ENCODE data around the gene ETFB. TPM values are rescaled to one million over a fixed set of nuclear protein-coding genes. Genes with fewer than 3 reads are reported as not detected.

ETFB gene
- total RNA-seq, 1 donor = 76.4 TPM

DNA sequence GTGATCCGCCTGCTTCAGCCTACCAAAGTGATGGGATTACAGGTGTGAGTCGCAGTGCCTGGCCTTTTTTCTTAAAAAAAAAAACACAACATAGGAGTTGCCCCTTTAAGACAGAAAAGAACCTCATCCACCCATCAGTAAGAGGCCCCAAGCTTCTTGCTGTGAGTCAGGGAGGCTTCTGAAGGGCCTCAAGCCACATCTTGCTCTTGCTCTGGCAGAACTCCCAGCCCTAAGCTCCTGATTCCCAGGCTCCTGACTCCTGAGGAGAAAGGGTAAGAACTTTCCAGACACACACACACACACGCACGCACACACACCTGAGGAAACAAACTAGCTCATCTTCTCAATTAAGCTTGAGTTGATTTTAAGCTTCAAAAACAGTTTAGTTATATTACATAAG lies 6.9 kb downstream of the ETFB start:
- DNase-seq (ENCODE audit: low read depth) = peak; percentile 93
- no peak overlapping the region for H3K4me3 ChIP-seq (ENCODE audit: low read depth, low read length)
- TF ChIP-seq, protein P1, sequence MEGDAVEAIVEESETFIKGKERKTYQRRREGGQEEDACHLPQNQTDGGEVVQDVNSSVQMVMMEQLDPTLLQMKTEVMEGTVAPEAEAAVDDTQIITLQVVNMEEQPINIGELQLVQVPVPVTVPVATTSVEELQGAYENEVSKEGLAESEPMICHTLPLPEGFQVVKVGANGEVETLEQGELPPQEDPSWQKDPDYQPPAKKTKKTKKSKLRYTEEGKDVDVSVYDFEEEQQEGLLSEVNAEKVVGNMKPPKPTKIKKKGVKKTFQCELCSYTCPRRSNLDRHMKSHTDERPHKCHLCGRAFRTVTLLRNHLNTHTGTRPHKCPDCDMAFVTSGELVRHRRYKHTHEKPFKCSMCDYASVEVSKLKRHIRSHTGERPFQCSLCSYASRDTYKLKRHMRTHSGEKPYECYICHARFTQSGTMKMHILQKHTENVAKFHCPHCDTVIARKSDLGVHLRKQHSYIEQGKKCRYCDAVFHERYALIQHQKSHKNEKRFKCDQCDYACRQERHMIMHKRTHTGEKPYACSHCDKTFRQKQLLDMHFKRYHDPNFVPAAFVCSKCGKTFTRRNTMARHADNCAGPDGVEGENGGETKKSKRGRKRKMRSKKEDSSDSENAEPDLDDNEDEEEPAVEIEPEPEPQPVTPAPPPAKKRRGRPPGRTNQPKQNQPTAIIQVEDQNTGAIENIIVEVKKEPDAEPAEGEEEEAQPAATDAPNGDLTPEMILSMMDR (IDR thresholded peaks at IDR 0.05; ENCODE audit: insufficient read depth, low read depth, low read length) = no peak

DNA sequence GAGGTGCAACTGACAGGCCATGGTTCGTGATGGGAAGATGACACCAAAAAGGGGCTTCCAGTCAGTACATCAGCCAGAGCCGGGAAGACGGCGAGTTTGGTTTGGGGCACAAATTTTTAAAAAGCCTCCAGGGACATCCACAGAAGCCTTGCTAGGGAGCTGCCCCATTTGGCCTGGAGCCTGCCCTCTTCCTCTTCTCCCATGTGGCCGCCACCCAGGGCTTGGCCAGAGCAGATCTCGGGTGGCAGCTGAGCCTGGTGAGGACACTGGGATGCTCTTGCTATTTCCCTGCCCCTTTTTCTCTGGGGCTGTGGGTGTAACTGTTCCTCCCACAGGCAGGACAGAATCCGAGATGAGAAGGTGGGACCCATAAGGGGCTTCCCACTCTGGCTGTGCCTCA lies 8.2 kb downstream of the ETFB start:
- TF ChIP-seq, protein P1 (IDR thresholded peaks at IDR 0.05; ENCODE audit: insufficient read depth, low read depth, low read length) = no peak
- DNase-seq (ENCODE audit: low read depth) = no peak

GRCh38 chr19:51356159-51356801 lies 9.9 kb downstream of the ETFB start:
- no peak overlapping the region for H3K4me3 ChIP-seq (ENCODE audit: low read depth, low read length)
- TF ChIP-seq, protein P1 (IDR thresholded peaks at IDR 0.05; ENCODE audit: insufficient read depth, low read depth, low read length) = no peak
- no peak for DNase-seq (ENCODE audit: low read depth)

More for the DNA sequence above, 8.2 kb downstream of the ETFB start:
- no peak overlapping the region for H3K4me3 ChIP-seq (ENCODE audit: low read depth, low read length)

DNA sequence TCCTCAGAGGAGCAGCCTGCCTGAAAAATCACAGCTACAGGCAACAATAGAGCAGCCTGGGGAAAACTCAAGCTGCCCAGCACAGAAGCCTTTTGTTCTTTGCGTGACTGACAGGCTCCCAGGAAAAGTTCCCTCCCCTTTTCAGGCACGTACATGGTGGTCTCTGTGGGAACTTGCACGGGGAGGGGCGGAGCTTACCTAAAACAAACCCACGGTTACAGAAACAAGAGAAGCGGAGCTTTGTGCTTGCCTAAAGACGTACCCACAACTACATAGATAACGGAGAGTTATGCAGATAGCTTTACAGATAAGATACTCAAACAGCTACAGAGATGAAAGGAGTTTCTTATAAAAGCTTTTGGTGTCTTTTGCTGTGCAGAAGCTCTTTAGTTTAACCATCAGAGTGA lies 11.4 kb downstream of the ETFB start:
- TF ChIP-seq, protein P1 (IDR thresholded peaks at IDR 0.05; ENCODE audit: insufficient read depth, low read depth, low read length) = no peak
- no peak overlapping the region for H3K4me3 ChIP-seq (ENCODE audit: low read depth, low read length)
- peak; percentile 37 for DNase-seq (ENCODE audit: low read depth)

DNA sequence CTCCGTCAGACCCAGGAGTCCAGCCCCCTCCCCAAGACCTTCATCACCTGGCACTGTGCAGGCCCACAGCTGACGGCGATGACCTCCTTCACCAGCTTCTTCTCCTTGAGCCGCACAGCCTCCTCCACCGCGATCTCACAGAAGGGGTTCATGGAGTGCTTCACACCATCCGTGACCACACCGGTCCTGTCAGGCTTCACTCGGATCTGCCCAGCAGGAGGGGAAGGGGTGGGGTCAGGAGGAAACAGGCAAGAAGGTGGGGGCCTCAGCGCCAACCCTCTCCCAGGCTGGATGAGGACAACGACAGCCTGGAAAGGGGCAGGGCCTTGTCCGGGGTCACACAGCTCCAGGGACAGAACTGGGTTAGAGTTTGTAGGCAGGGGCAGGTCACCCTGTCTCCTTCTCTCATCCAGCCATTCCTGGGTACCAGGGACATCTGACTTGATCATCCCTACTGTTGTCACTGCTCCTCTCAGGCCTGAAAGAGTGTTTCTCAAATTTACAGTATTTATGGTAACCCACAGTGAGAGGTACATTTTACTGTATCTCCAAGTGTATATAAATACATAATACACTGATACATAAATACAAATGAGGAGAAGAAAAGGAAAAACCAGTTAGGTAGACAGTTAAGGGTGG lies 12.0 kb downstream of the ETFB start:
- H3K4me3 ChIP-seq (ENCODE audit: low read depth, low read length) = no peak overlapping the region
- TF ChIP-seq, protein P1 (IDR thresholded peaks at IDR 0.05; ENCODE audit: insufficient read depth, low read depth, low read length) = no peak
- DNase-seq (ENCODE audit: low read depth) = no peak

- H3K4me3 ChIP-seq (ENCODE audit: low read depth, low read length) = no peak overlapping the region
- no peak for DNase-seq (ENCODE audit: low read depth)
- TF ChIP-seq, protein P1 (IDR thresholded peaks at IDR 0.05; ENCODE audit: insufficient read depth, low read depth, low read length) = no peak
Observed at GRCh38 chr19:51352783-51353360, 13.3 kb downstream of the ETFB start.

Measured in fibroblast of villous mesenchyme (primary cell).